HL-60/S4 treated with phorbol 12-myristate 13-acetate at 8.2 ng/mL for 4 days and 3 days (cell line): Measurements from ENCODE around the gene TMC7.
"Not testable (repeated sequence)": the region's sequence is repeated elsewhere in the genome, so short reads cannot be mapped to it uniquely, and the experiment has no call there.

Experiments
- in situ Hi-C: fragments of 300-500 bp; cut with MboI; formaldehyde crosslinking; loops from 2 replicates; pipeline ENCODE4 v1.15.0; 2022; ENCODE audit warnings: low sequenced_read_pairs

The TMC7 gene

DNA sequence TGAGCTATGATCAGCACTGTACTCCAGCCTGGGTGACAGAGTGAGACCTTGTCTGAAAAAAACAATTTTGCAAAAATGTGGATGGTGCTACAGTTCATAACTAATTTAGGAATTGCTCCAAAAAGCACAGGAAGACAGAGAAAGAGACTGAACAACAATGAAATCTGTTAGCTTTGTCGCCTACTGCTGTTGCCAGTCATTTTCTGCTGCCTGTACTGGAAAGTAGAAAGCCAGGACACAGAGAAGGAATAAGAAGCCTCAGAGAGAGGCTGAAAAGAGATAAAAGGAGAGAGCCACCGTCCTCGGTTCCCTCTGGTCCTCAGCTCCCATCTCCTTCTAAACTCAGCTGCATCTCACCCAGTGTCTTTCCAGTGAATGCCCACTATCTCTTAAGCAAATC is 8.6 kb upstream of the TMC7 start:
- in situ Hi-C loops: no loop called here

DNA sequence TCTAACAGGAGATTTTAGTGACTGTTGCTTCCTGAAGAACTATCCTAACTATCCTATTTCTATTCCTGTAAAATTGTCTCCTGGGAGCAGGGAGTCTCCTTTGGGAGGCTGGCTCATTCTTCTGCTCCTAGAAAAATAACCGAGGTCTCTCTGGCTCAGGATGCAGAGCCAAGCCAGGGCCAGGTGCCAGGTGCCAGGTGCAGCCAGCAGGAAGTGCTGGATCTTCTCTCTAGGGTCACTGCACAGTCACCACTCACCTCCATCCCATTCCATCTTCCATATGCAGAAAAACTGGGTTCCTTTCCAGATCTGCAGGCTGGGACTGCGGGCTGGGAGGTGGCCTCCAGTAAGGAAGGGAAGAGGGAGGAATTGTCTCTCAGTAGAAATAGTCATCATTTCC is 3.8 kb upstream of the TMC7 start:
- in situ Hi-C loops: no loop called here

DNA sequence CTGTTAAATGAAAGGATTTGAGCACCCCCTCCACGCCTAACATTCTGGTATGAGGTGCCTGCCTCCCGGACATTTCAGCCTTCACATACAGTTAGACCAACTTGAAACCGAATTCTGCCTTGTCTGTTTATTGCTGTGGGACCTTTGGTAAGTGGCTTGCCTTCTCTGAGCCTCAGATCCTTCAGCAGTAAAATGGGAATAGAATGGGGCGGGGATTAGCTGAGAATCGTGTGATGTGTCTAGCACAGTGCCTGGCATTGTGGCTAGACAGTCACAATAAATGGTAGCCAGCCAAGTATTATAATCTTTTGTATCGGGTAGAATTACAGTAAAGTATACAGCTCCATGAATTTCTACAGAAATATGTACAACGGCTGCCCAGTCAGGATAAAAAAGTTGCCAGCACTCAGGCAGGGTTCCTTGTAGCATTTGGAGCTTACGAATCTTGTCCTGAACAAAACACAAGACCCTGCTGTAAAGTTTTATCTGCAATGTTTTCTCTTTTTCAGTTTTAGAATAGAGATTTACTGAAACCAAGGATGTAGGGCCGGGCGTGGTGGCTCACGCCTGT is 786 bp downstream of the TMC7 start:
- in situ Hi-C loops: no loop called here

DNA sequence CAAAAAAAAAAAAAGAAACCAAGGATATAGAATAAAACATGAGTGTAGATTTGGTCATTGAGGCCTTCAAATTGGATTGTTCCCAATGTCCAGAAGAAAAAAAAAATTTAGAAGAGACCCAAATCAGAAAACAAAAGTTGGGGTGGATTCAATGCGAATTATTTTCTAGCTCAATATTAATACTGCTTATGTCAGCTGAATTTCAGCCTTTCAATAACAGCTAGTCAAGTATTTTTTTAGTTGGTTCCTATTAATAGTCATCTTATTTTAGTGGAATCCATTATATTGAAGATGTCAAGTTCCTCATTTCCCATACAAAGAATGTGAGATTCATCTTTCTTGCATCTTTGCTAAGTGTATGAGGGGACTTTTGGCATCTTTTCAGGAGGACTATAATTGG is 1.5 kb downstream of the TMC7 start:
- in situ Hi-C loops: not testable (repeated sequence)

DNA sequence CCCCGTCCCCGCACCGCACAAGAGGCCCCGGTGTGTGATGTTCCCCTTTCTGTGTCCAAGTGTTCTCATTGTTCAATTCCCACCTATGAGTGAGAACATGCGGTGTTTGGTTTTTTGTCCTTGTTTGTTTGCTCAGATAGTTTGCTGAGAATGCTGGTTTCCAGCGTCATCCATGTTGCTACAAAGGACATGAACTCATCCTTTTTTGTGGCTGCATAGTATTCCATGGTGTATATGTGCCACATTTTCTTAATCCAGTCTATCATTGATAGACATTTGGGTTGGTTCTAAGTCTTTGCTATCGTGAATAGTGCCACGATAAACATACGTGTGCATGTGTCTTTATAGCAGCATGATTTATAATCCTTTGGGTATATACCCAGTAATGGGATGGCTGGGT is 8.0 kb downstream of the TMC7 start:
- in situ Hi-C loops: not testable (repeated sequence)

DNA sequence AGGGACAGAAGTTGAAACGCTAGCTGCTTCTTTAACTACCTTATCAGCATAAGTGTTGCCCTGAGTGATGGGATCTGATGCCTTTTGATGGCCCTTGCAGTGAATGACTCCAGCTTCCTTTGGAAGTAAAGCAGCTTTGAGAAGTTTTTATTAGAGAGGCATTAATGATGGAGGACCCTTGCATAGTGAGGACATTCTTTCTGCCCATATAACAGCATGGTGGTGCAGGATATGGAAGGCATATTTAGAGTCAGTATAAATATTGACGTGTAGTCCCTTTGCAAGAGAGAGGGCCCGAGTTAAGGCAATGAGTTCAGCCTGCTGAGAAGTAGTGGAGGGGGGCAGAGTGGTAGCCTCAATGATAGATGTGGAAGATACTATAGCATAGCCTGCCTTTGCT is 9.8 kb downstream of the TMC7 start:
- in situ Hi-C loops: not testable (repeated sequence)

DNA sequence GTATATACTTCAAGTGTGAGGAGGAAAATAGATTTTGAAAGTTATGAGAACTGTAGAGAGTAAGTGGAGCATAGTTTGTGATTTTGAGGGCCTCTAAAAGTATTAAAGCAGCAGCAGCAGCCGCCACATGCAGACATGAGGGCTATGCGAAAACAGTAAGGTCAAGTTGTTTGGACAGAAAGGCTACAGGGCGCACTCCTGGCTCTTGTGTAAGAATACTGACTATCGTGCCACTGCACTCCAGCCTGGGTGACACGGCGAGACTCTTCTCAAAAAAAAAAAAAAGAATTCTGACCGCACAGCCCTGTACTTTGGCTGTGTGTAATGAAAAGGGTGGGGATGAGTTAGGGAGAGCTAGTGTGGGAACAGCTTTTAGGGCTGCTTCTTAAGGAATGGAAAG is 10.4 kb downstream of the TMC7 start:
- in situ Hi-C loops: not testable (repeated sequence)

DNA sequence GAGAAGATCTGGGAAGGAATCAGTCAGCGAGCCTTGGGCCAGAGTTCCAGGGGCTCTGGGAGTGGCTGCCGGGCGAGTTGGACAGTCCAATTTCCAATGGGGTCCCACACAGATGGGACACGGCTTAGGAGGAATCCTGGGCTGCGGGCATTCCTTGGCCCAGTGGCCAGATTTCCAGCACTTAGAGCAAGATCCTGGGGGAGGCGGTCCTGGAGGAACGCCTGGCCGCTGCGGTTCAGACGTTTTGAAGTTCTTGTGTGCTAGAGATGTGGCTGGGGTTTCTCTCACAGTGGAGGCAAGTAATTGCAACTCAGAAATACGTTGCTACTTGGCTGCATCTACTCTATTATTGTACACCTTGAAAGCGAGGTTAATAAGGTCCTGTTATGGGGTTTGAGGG is 11.7 kb downstream of the TMC7 start:
- in situ Hi-C loops: not testable (repeated sequence)

DNA sequence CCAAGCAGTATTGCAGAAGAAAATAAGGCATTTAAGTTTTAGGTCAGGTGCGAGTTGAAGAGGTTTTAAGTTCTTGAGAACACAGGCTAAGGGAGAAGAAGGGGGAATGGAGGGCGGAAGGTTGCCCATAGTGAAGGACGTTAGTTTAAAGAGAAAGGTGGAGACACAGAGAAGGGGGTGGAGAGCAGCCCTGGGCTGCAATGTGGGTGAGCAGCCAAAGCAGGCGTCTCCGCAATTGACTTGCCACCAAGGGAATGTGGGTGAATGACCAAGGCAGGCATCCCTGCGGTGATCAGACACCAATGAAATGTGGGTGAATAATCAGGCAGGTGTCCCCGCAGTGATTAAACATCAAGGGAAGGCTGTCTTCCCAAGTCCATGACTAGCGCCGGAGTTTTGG is 12.8 kb downstream of the TMC7 start:
- in situ Hi-C loops: not testable (repeated sequence)

DNA sequence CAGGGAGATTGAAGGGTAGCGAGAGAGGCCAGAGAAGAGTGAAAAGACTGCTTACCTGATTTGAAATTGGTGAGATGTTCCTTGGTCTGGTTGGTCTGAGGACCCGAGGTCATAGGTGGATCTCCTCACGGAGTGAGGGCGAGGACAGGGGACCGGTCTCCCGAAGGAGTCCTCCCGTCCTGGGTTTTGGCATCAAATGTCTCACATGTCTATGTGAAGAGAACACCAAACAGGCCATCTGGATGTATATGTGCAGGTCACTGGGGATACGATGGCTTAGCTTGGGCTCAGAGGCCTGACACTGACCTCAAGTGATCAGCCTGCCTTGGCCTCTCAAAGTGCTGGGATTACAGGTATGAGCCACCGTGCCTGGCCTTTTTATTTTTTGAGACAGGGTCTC is 13.3 kb downstream of the TMC7 start:
- in situ Hi-C loops: not testable (repeated sequence)

DNA sequence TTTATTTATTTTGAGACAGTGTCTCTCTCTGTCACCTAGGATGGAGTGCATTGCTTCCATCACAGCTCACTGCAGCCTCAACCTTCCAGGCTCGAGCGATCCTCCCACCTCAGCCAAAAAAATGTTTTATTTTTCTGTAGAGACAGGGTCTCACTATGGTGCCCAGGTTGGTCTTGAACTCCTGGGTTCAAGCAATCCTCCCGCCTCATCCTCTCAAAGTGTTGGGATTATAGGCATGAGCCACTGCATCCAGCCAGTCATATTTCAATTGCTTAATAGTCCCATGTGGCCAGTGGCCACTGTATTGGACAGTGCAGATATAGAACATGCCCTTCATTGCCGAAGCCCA is 15.3 kb downstream of the TMC7 start:
- in situ Hi-C loops: no loop called here

DNA sequence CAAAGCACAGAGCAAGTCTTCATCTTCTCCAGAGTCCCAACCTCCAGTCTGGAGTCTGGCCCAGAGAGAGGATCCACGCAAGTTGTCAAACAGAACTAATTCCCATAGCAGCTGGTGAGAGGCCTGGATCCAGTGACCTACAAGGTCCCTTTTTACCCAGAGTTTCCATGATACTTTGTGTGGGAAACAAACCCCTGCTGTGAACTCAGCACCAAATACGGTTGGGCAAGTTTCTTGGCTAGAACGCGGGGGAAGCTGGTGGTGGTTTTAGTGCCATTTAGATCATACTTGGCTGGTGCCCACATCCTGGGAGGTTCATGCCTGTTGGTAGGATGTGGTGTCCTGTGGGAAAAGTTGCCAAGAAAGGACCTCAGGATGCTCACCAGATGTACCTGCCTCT is 18.1 kb downstream of the TMC7 start:
- in situ Hi-C loops: no loop called here

DNA sequence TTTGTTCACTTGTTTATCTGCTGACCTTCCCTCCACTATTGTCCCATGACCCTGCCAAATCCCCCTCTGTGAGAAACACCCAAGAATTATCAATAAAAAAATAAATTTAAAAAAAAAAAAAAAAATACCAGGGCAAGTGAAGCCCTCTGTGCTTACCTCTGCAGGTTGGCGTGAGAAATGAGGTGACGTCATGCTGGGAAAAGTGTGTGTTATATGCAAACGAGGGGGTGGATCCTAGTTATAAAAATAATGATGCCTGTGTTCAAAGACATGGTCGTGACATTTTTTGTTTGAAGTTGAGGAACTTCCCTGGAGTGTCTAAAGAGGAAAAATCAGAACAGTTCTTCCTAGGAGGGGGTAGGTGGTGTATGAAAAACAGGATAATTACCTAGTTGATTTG is 20.2 kb downstream of the TMC7 start:
- in situ Hi-C loops: no loop called here

DNA sequence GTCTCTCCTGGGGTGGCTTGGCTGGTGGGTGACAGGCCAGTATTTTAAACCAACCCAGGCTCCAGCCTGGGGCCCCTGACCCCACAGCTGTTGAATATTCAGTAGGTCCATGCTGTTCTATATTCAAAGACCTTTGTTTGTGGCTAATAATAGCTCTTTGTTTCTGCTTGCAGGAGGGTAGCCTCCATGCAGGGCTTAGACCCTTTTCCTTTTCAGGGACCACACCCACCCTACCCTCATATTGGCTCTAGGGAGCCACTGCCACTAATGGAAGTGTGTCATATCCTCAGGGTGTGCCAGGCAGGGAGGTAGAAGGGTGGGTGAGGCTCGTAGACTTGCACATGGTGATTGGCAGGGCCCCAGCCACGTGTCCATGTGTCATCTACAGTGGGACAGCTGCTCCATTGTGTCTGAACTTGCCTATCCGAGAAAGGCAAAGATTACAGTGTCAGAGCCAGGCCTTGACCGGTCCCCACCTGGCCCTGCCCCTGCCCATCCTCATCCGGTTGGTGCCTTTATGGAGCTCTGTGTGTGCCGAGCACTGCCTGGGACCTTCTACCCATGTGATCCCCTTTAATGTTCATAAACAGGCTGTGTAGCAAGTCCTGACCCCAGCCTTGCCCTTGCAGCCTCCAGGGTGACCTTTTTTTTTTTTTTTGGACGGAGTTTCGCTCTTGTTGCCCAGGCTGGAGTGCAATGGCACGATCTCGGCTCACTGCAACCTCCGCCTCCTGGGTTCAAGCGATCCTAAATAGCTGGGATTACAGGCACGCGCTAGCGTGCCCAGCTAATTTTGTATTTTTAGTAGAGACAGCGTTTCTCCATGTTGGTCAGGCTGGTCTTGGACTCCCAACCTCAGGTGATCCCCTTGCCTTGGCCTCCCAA is 22.1 kb downstream of the TMC7 start:
- in situ Hi-C loops: no loop called here

DNA sequence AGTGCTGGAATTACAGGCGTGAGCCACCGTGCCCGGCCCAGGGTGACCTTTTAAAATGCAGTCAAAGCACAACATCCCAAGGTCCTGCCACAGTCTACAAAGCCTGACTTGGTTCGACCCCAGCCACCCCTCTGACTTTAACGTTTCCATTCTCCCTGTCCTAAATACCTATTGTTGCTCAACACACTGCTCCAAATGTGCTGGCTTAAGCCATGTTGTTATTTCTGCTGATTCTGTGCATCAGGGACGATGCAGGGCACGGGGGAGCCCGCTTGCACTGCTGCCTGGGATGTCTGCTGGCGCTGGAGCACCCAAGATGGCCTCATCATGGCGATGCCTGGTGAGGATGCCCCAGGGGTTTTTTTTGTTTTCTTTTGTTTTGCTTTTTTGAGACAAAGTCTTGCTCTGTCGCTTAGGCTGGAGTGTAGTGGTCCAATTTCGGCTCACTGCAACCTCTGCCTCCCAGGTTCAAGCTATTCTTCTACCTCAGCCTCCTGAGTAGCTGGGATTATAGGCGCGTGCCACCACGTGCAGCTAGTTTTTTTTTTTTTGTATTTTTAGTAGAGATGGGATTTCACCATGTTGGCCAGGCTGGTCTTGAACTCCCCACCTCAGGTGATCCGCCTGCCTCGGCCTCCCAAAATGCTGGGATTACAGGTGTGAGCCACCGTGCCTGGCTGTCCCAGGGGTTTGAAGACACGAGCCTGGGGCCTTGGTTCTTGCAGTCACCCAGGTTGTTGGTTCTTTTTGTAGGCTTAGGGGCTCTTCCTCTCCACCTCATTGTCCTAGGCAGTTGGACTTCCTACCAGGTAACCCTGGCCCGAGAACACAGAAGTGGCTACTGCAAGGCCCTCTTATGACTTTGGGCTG is 22.9 kb downstream of the TMC7 start:
- in situ Hi-C loops: no loop called here

DNA sequence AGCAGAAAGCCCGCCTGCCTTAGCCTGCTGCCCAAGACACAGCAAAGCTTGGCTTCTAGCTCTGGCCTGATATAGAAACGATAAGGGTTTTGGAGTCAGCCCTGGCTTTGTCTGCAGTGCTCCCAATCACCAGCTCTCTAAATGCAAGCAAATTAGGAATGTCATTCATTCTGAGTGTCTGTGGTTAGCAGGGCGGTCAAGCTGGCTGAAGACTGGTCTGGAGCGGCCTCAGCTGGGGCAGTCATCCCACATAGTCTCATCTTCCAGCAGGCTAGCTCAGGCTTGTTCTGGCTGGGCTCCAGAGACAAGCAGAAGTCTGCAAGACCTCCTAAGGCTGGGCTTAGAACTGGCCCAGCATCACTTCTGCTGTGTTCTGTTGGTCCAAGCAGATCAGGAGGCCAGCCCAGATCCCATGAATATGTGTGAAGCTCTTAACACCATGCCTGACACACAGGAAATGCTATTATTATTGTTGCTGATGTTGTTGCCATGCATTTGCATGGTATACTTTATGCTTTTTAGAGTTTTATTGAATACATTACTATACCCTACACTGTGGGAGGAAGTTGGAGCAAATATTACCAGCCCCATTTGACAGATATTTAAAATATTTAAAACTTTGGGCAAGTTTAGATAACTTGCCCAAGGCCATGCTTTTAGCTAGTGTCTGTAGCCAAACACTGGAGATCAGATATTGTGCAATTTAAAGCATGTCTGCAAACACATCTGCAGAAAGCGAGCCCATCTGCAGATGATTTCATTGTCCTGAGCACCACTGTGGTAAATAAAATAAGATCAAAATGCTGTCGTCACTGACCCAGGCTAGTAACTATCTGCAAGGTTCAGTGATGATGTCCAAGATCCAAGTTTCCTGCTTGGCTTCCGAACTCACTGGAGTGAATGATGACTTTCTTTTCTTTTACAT is 24.8 kb downstream of the TMC7 start:
- in situ Hi-C loops: no loop called here

DNA sequence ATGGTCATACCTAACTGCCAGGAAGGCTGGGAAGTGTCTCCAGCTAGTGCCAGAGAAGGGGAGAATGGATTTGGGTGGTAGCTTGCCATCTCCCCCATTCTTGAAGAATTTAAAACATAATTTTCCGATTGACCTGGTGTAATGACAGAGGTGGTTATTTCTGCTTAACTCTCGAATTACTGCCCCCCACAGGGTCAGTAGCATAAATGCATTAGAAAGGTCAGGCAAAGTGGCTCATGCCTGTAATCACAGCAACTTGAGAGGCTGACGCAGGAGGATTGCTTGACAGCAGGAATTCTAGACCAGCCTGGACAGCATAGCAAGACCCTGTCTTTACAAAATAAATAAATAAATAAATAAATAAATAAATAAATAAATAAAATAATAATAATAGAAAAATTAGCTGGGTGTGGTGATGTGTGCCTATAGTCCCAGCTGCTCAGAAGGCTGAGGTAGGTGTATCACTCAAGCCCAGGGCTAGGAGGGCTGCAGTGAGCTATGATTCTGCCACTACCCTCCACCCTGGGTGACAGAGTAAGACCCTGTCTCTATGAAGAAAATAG is 27.5 kb downstream of the TMC7 start:
- in situ Hi-C loops: no loop called here

DNA sequence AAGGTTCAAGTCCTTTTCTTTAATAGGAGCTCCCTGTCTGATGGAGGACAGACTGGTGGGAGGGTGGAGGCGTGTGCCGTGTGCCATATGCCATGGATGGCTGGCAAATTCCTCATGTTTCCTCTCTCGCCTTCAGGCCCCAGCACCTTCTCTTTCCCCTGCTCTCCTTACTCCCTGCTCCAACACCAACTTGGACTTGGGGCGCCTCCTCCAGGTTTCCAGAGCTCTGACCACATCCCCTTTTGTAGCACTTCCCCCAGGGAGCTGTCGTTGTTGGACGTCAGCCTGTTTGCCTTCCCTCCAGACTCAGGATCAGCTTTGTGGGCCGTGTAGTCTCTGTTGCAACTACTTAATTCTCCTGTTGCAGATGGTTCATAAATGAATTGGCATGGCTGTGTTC is 30.7 kb downstream of the TMC7 start:
- in situ Hi-C loops: no loop called here

DNA sequence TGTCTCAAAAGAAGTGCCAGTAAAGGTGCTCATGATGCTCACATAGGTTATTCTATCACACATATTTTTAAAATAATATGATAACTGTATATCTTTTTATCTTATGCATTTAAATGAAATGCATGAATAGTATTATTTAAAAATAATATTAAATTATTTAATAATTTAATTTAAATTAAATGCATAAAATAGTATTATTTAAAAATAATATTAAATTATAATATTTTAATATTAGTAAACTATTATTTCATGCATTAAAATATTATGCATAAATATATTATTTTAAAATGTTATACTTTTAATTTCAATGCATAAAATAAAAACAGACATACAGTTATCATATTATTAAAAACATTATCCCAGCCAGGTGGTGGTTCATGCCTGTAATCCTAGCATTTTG is 33.4 kb downstream of the TMC7 start:
- in situ Hi-C loops: no loop called here

DNA sequence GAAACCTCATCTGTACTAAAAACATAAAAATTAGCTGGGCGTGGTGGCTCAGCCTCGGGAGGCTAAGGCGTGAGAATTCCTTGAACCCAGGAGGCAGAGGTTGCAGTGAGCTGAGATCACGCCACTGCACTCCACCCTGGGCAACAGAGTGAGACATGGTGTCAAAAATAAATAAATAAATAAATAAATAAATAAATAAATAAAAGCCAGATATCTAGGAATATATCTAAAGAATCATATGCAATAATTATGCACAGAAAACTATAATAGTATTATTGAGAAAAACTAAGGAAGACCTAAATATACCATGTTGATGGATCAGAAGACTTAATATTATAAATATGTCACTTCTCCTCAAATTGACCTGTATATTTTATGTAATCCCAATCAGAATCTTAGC is 37.0 kb downstream of the TMC7 start:
- in situ Hi-C loops: no loop called here
